Spleen (tissue), 7 donors: ENCODE results near the gene FGF21.

Experiments
- POLR2AphosphoS5 ChIP-seq, 3 donors: sonication (generic); formaldehyde crosslinking; IDR thresholded peaks; one replicate each; pipeline ENCODE4 v1.5.1; 2017; ENCODE audit warnings: antibody characterized with exemption in 3 of 3
- TF ChIP-seq, protein P1 (sequence below), 11 experiments: fragments of 200-600 bp in 7 of 11; fragments of 450-650 bp in 4 of 11; sonication (generic) in 4 of 11; IDR thresholded peaks in 8 of 11; conservative IDR thresholded peaks in 3 of 11; 1 replicate in 7 of 11; 2 replicates in 4 of 11; pipeline versions ENCODE4 v1.4.0 to v1.8.0; 2016 to 2021; ENCODE audit warnings: antibody characterized with exemption in 11 of 11, inconsistent platforms in 4 of 11, mild to moderate bottlenecking in 1 of 11
- donor health status: DM: no; HTN: no; CAD: no; lungs with moderate emphysema.
- donor health status: DM: no; HTN: no; CAD: no.
- donor health status: DM: no; HTN: no; CAD: no.

DNA sequence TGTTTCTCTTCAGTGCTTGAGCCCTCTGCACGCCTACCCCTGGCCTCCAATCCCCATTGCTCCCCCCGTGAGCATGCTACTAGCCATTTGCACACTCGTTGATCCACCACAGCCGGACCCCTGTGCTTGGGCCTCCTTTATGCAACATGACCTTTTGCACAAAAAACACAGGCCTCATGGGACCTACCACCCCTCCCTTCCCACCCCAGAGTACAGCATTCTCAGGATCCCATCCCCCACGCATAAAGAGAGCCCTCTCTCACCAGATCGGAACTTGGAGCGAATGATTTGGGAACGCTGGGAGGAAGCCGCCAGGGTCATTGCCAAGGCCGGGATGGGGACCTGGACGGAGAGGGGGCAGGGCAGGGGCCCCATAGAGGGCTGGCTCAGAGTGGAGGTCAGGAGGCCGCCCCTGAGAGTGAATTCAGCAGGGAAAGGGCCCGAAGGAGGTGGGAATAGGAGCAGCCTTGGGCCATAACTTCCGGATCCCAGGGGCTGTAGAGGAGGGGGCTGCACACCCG is 36.6 kb upstream of the FGF21 start:
- TF ChIP-seq, protein P1, sequence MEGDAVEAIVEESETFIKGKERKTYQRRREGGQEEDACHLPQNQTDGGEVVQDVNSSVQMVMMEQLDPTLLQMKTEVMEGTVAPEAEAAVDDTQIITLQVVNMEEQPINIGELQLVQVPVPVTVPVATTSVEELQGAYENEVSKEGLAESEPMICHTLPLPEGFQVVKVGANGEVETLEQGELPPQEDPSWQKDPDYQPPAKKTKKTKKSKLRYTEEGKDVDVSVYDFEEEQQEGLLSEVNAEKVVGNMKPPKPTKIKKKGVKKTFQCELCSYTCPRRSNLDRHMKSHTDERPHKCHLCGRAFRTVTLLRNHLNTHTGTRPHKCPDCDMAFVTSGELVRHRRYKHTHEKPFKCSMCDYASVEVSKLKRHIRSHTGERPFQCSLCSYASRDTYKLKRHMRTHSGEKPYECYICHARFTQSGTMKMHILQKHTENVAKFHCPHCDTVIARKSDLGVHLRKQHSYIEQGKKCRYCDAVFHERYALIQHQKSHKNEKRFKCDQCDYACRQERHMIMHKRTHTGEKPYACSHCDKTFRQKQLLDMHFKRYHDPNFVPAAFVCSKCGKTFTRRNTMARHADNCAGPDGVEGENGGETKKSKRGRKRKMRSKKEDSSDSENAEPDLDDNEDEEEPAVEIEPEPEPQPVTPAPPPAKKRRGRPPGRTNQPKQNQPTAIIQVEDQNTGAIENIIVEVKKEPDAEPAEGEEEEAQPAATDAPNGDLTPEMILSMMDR (IDR thresholded peaks at IDR 0.05 in 8 of 11, conservative IDR thresholded peaks at IDR 0.05 in 3 of 11): no peak
- TF ChIP-seq POLR2AphosphoS5 (IDR thresholded peaks at IDR 0.05): peak; percentile 60 to 70 (median 68)
